ENCODE data around the gene TMCO2.

TMCO2 gene

DNA sequence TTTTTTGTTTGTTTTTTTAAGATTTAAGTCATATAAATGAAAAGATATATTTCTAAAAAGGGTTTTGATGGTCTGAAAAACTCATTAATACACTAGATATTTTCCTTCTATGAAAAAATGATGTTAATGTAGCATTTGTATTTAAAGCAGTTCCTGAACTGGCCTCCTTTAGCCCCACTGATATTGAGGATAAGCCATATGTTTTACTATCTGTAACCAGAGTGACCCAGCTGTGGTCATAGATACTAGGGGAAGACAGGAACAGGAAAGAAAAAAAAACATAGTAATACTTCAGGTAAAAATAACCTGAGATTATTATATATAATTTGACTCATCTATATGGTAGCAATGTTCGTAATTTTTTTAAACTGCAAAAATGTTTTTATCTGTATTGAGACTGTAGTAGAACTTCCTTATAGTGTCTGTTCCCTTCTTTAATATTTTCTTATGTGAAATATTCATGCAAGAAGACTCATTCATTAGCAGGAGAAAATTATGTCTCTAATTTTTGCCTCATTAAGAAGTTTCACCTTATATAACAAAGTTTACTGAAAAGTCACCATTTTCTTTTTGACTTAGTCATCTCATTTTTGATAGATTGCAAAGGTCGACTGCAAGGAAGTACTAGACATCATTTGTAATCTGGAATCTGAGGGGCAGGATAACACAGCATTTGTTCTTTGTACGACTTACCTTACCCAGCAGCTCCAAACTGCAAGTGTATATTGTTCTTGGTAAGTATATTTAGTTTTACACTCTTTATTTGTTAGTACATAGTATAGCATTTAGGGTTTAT, 25.6 kb upstream of the TMCO2 start:
- no peak overlapping the region for H3K4me3 ChIP-seq (ENCODE audit: low read depth, low read length)
- DNase-seq (ENCODE audit: low read depth), result no peak
- TF ChIP-seq, protein P1, sequence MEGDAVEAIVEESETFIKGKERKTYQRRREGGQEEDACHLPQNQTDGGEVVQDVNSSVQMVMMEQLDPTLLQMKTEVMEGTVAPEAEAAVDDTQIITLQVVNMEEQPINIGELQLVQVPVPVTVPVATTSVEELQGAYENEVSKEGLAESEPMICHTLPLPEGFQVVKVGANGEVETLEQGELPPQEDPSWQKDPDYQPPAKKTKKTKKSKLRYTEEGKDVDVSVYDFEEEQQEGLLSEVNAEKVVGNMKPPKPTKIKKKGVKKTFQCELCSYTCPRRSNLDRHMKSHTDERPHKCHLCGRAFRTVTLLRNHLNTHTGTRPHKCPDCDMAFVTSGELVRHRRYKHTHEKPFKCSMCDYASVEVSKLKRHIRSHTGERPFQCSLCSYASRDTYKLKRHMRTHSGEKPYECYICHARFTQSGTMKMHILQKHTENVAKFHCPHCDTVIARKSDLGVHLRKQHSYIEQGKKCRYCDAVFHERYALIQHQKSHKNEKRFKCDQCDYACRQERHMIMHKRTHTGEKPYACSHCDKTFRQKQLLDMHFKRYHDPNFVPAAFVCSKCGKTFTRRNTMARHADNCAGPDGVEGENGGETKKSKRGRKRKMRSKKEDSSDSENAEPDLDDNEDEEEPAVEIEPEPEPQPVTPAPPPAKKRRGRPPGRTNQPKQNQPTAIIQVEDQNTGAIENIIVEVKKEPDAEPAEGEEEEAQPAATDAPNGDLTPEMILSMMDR (IDR thresholded peaks at IDR 0.05; ENCODE audit: low read depth, low read length), result no peak
- TF ChIP-seq, protein P2, sequence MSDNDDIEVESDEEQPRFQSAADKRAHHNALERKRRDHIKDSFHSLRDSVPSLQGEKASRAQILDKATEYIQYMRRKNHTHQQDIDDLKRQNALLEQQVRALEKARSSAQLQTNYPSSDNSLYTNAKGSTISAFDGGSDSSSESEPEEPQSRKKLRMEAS (IDR thresholded peaks at IDR 0.05; ENCODE audit: low read depth, low read length), result no peak
- TF ChIP-seq MYC (IDR thresholded peaks at IDR 0.05; ENCODE audit: low read depth, low read length) (no peak), POLR2A (IDR thresholded peaks at IDR 0.05; ENCODE audit: extremely low read depth, insufficient read length) (no peak)

DNA sequence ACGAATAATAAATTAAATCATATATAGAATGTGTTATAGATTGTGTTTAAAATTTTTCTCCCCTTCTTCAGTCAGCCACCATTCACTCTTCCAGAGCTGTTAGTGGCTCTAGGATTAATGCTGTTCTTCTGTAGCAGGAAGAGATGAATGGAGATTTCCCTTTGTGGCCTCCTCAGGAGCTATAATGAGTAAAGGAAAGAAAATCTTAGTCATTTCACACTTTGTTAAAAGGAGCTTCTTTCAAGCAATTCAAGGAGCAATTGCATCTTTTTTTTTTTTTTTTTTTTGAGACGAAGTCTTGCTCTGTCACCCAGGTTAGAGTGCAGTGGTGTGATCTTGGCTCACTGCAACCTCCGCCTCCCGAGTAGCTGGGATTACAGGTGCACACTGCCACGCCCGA, 23.7 kb upstream of the TMCO2 start:
- DNase-seq (ENCODE audit: low read depth), result no peak
- no peak overlapping the region for H3K4me3 ChIP-seq (ENCODE audit: low read depth, low read length)
- TF ChIP-seq MYC (IDR thresholded peaks at IDR 0.05; ENCODE audit: low read depth, low read length), result no peak
- TF ChIP-seq, protein P2 (IDR thresholded peaks at IDR 0.05; ENCODE audit: low read depth, low read length), result no peak
- TF ChIP-seq POLR2A (IDR thresholded peaks at IDR 0.05; ENCODE audit: extremely low read depth, insufficient read length), result no peak
- TF ChIP-seq, protein P1 (IDR thresholded peaks at IDR 0.05; ENCODE audit: low read depth, low read length), result no peak

DNA sequence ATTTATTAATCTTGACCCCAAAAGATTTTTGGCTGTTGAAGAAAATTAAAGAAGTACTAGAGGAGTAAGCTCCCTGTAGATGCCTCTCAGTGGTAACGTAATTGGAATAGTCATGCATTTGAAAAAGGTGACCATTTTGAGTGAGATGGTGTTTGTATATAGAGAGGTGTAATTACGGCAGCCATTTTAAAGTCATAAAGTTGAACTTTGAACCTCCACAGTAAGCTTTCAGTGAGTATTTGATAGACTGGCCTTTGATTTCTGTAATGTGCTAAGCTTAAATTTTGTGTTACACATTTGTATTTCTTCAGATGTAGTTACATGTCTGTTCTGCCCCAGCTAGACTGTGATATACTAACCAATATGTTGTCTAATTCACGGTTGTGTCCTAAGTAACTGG, 21.5 kb upstream of the TMCO2 start:
- TF ChIP-seq MYC (IDR thresholded peaks at IDR 0.05; ENCODE audit: low read depth, low read length) (no peak), POLR2A (IDR thresholded peaks at IDR 0.05; ENCODE audit: extremely low read depth, insufficient read length) (no peak)
- TF ChIP-seq, protein P1 (IDR thresholded peaks at IDR 0.05; ENCODE audit: low read depth, low read length), result no peak
- TF ChIP-seq, protein P2 (IDR thresholded peaks at IDR 0.05; ENCODE audit: low read depth, low read length), result no peak
- no peak for DNase-seq (ENCODE audit: low read depth)
- no peak overlapping the region for H3K4me3 ChIP-seq (ENCODE audit: low read depth, low read length)

DNA sequence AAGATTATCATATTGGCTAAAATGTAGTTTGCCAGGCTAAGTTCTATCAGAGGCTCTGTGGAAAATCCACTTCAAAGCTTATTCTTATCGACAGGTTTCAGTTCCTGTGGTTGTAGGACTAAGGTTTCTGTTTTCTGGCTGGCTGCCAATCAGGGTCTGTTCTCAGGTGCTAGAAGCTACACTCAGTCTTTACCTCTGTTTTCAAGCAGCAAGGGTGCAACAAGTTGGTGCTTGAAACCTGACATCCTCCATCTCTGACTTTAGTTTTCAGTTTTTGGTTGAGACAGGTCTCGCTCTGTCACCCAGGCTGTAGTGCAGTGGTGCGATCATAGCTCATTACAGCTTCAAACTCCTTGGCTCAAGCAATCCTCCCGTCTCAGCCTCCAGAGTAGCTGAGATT, 15.3 kb upstream of the TMCO2 start:
- TF ChIP-seq MYC (IDR thresholded peaks at IDR 0.05; ENCODE audit: low read depth, low read length) (no peak), POLR2A (IDR thresholded peaks at IDR 0.05; ENCODE audit: extremely low read depth, insufficient read length) (no peak)
- TF ChIP-seq, protein P2 (IDR thresholded peaks at IDR 0.05; ENCODE audit: low read depth, low read length), result no peak
- TF ChIP-seq, protein P1 (IDR thresholded peaks at IDR 0.05; ENCODE audit: low read depth, low read length), result no peak
- no peak for DNase-seq (ENCODE audit: low read depth)
- H3K4me3 ChIP-seq (ENCODE audit: low read depth, low read length), result no peak overlapping the region

DNA sequence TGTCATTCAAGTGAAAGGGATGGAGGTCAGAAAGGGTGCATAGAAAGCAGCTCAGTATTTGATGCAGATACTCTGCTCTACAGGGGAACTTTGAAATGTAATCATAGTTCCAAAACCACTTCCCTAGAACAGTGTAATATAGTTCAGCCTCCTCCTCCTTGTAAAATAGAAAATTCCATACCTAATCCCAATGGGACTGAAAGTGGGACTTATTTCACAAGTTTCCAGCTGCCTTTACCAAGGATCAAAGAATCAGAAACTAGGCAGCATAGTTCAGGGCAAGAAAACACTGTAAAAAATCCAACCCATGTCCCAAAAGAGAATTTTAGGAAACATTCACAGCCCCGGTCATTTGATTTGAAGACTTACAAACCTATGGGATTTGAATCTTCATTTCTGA, 8.1 kb upstream of the TMCO2 start:
- TF ChIP-seq POLR2A (IDR thresholded peaks at IDR 0.05; ENCODE audit: extremely low read depth, insufficient read length) (no peak), MYC (IDR thresholded peaks at IDR 0.05; ENCODE audit: low read depth, low read length) (no peak)
- TF ChIP-seq, protein P1 (IDR thresholded peaks at IDR 0.05; ENCODE audit: low read depth, low read length), result no peak
- TF ChIP-seq, protein P2 (IDR thresholded peaks at IDR 0.05; ENCODE audit: low read depth, low read length), result no peak
- H3K4me3 ChIP-seq (ENCODE audit: low read depth, low read length), result no peak overlapping the region
- no peak for DNase-seq (ENCODE audit: low read depth)
